MV-4-11 (cell line): Measurements from ENCODE around the gene BTG2.

Source experiments
- DNase-seq: peaks from one replicate; lab custom pipeline; 2025; lab: John Stamatoyannopoulos, UW

Gene BTG2

GRCh38 chr1:203276916-203277545, 28.3 kb upstream of the BTG2 start:
- no peak for DNase-seq

GRCh38 chr1:203278082-203278884, 27.0 kb upstream of the BTG2 start:
- peak; percentile 72 for DNase-seq

- DNase-seq: no peak
These were observed 26.4 kb upstream of the BTG2 start for GRCh38 chr1:203278885-203279406.

- no peak for DNase-seq
These were observed 25.3 kb upstream of the BTG2 start for GRCh38 chr1:203280061-203280460.

GRCh38 chr1:203281033-203281432, 24.3 kb upstream of the BTG2 start:
- no peak for DNase-seq

GRCh38 chr1:203281851-203282661, 23.3 kb upstream of the BTG2 start:
- DNase-seq: no peak

- no peak for DNase-seq
These were observed 22.4 kb upstream of the BTG2 start for GRCh38 chr1:203282720-203283542.

- no peak for DNase-seq
These were observed 21.7 kb upstream of the BTG2 start for GRCh38 chr1:203283597-203283996.

GRCh38 chr1:203284411-203285123, 20.8 kb upstream of the BTG2 start:
- no peak for DNase-seq

GRCh38 chr1:203286161-203286984, 18.9 kb upstream of the BTG2 start:
- peak; percentile 40 for DNase-seq

GRCh38 chr1:203287109-203287893, 18.0 kb upstream of the BTG2 start:
- peak; percentile 100 for DNase-seq

GRCh38 chr1:203287898-203288297, 17.4 kb upstream of the BTG2 start:
- no peak for DNase-seq

GRCh38 chr1:203288400-203288799, 16.9 kb upstream of the BTG2 start:
- DNase-seq: no peak

GRCh38 chr1:203289281-203289981, 15.9 kb upstream of the BTG2 start:
- peak; percentile 96 for DNase-seq

- DNase-seq: no peak
These were observed 15.4 kb upstream of the BTG2 start for GRCh38 chr1:203289982-203290260.

- DNase-seq: peak; percentile 75
These were observed 14.8 kb upstream of the BTG2 start for GRCh38 chr1:203290261-203291089.

GRCh38 chr1:203291201-203292096, 13.9 kb upstream of the BTG2 start:
- no peak for DNase-seq
